Epithelial cell of proximal tubule (primary cell): ENCODE data around the gene SERTAD3. TPM values are rescaled to one million over a fixed set of nuclear protein-coding genes. Genes with fewer than 3 reads are reported as not detected.
A peak's percentile ranks its signal among the peaks of the same experiment; 100 is the strongest.

Experiments used
- DNase-seq: peaks from one replicate; pipeline ENCODE4 v3.0.0-alpha.2; 2011; ENCODE audit warnings: low read depth
- H3K4me3 ChIP-seq: 2 replicates; pipeline ENCODE4 v1.5.1; 2011; ENCODE audit warnings: low read depth, mild to moderate bottlenecking, low read length
- total RNA-seq: library from RNA; depleted of rRNA; stranded (reverse); fragments of >200 nt; gene quantifications from 2 replicates; pipeline ENCODE4 v1.2.3, GENCODE V29; 2015
- TF ChIP-seq, protein P1 (sequence below): conservative IDR thresholded peaks from 2 replicates; pipeline ENCODE4 v1.5.1; 2012; ENCODE audit warnings: low read depth, mild to moderate bottlenecking, low read length

Gene SERTAD3
- total RNA-seq, 1 donor from 2014 or later = 11.3 TPM

DNA sequence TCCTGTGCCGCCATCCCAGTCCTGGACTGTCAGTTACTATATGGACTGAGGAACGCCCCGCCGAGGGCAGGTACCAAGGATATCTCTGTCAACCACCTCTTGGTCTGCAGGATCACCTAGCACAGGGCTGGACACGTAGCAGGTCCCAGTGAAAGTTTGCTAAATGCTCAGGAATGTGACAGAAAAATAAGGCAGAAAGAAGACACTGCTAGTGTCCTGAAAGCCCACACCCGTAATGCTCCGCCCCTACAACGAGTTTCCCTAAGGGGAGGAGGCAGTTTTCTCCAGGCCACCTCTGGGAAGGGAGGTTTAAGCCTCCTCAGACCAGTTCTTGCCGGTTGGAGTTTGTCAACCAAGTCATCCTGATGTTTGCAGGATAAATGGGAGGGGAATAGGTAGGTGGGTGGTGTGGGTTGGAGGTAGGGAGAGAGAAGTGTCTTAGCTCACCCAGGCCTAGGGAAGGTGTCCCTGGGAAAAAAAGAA lies 1.7 kb upstream of the SERTAD3 start:
- DNase-seq = no peak
- H3K4me3 ChIP-seq = no peak overlapping the region
- TF ChIP-seq, protein P1, sequence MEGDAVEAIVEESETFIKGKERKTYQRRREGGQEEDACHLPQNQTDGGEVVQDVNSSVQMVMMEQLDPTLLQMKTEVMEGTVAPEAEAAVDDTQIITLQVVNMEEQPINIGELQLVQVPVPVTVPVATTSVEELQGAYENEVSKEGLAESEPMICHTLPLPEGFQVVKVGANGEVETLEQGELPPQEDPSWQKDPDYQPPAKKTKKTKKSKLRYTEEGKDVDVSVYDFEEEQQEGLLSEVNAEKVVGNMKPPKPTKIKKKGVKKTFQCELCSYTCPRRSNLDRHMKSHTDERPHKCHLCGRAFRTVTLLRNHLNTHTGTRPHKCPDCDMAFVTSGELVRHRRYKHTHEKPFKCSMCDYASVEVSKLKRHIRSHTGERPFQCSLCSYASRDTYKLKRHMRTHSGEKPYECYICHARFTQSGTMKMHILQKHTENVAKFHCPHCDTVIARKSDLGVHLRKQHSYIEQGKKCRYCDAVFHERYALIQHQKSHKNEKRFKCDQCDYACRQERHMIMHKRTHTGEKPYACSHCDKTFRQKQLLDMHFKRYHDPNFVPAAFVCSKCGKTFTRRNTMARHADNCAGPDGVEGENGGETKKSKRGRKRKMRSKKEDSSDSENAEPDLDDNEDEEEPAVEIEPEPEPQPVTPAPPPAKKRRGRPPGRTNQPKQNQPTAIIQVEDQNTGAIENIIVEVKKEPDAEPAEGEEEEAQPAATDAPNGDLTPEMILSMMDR = no peak

- TF ChIP-seq, protein P1 = no peak
- peak overlapping the region; percentile 83 for H3K4me3 ChIP-seq
- DNase-seq = no peak
These were observed 734 bp upstream of the SERTAD3 start for GRCh38 chr19:40444825-40445312.

DNA sequence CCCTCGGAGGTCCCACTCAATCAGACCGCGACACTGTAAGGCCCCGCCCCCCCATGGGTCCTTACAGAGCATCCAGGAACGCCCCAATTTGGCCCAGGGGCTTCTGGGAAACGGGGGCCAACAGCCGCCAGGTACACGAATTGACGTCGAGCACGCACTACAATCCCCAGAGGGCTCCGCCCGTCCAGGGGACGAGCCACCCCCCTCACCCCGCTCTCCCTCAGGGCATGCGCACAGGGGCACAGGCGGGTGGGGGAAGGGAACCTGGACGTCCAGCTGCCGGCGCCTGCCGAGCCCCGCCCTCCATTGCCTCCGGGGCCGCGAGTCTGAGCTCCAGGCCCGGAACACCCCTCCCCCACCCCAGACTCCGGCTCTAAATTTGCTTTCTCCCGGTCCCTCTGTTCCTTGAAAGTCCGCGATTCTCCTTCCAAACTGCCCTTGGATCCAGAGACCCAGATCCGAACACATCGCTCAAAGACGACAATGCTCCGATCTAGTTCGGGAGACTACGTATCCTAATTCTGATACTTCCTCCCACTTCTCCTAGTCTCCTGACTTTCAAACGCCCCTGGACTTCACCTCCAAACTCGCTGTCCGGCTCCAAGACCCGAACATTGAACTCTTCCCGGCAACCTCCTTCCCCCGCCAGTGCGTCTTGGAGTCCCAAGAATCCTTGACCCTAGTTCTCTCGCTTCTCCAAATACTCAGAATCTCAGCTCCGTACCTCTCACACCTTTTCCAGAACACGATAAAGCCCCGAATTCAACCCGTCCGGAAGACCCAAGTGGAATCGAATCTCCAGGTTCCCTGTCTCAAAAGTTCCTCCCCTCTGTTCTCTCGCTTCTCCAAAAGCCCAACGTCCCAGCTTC lies 770 bp downstream of the SERTAD3 start:
- peak overlapping the region; percentile 83 for H3K4me3 ChIP-seq
- TF ChIP-seq, protein P1 = no peak
- DNase-seq = peak; percentile 85

DNA sequence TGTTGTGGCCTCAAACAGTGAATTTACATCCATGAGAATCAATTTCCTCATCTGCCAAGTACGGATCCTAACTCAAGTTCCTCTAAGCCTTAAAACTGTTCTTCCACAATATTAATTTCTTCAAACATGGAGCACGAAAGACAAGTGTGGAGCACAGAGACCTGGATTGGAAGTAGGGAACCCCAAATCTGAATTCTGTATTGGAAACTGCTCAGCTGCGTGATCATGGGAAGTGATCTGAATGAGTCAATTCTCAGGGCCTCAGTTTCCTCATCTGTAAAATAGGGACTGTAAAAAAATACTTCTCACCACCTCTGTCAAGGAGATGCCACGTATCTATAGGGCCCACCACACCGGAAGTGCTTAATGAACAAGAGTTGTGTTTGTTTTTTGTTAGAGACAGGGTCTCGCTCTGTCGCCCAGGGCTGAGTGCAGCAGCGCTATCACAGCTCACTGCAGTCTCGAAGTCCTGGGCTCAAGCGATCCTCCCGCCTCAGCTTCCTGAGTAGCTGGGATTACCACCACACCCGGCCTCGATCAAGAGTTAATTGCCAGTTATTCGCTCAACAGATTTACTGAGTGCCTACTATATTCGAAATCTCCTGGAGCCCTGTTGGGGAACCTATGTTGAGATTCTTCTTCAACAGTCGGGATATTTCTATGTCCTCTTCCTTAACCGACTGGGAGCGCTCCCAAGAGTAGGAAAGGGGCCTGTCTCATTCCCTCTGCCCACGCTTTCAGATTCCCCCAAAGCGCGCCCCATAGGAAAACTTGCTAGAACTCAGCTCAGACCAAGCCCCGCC lies 1.6 kb downstream of the SERTAD3 start:
- no peak for DNase-seq
- H3K4me3 ChIP-seq = peak overlapping the region; percentile 83
- TF ChIP-seq, protein P1 = no peak

DNA sequence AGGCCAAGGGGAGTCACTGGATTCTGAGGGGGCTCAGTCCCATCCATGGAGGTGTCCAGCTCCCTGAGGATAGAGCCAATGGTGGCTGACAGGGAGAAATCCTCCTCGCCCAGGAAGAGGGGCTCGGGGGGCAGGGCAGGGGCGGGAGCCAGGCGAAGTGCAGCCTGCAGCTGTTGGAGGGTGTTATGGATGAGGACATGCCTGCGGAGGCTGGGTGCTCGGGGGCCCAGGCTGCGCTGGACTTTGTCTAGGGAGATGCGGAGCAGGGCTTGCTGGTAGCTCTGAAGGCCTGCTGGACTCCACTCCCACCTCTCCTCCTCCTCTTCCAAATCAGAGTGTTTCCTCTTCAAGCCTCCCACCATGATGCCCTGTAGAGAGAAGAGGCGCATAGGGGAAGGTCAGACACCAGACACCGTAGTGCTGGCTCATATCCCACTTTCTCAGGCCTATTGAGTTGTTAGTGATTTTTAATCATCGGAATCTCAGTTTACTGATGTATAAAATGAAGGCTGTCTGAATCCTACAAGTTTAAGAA lies 2.3 kb downstream of the SERTAD3 start:
- TF ChIP-seq, protein P1 = no peak
- no peak overlapping the region for H3K4me3 ChIP-seq

GRCh38 chr19:40438284-40438683 lies 5.9 kb downstream of the SERTAD3 start:
- no peak for DNase-seq
- TF ChIP-seq, protein P1 = no peak
- H3K4me3 ChIP-seq = no peak overlapping the region

More for the DNA sequence above, 2.3 kb downstream of the SERTAD3 start:
- DNase-seq = no peak
